ENCODE measurements around the gene FHL1. TPM values are rescaled to one million over a fixed set of nuclear protein-coding genes. Genes with fewer than 3 reads are reported as not detected.

FHL1 gene
- total and polyA plus RNA-seq, 2 of the 4 experiments (the other 2 are of a cell fraction), result 69.4 to 72.9 TPM

GRCh38 chrX:136198010-136198409, 50.7 kb downstream of the FHL1 start:
- Histone ChIP-seq H3K9me1 (ENCODE audit: insufficient read depth, low read length) (peaks cover 6% of the 10 kb centered on the region; the same call in 1 of the 2 replicates), H2BK20ac (ENCODE audit: low read depth, low read length) (no peak overlapping the region), H3K56ac (ENCODE audit: extremely low read depth, insufficient read depth, low read length) (no peak overlapping the region), H2BK120ac (ENCODE audit: low read depth, low read length) (no peak overlapping the region), H3K9ac (ENCODE audit: low read depth, low read length) (no peak overlapping the region), H4K5ac (ENCODE audit: low read depth, low read length) (no peak overlapping the region), H3K27ac (ENCODE audit: insufficient read depth, low read length) (no peak overlapping the region), H3K9me3 (ENCODE audit: control insufficient read depth, insufficient read depth, low read length) (no peaks in the 10 kb centered on the region), H3K18ac (ENCODE audit: low read depth, low read length) (no peak overlapping the region), H2BK15ac (ENCODE audit: low read depth, low read length) (no peak overlapping the region), H4K91ac (ENCODE audit: insufficient read depth, low read depth, low read length) (no peak overlapping the region), H4K20me1 (ENCODE audit: insufficient read depth, low read length) (no peaks in the 10 kb centered on the region), H2AK9ac (replicated peaks; ENCODE audit: low read depth, low read length, poor library complexity) (no peak overlapping the region), H3K14ac (replicated peaks; ENCODE audit: low read depth, low read length) (no peak overlapping the region), H2BK5ac (ENCODE audit: low read depth, low read length, poor library complexity, severe bottlenecking) (no peak overlapping the region), H3K4ac (ENCODE audit: low read depth, low read length) (no peak overlapping the region), H3K4me3 (ENCODE audit: insufficient read depth, low read depth, low read length) (no peak overlapping the region), H3K4me1 (ENCODE audit: control insufficient read depth, insufficient read depth, low read length) (peaks cover 9% of the 10 kb centered on the region), H3K27me3 (ENCODE audit: control insufficient read depth, insufficient read depth, low read length) (peaks cover 3% of the 10 kb centered on the region), H3K4me2 (ENCODE audit: low read depth, low read length) (no peak overlapping the region), H2AFZ (replicated peaks; ENCODE audit: low read length, poor library complexity) (no peak overlapping the region), H3K23ac (ENCODE audit: low read depth, low read length) (no peak overlapping the region), H3K36me3 (ENCODE audit: control insufficient read depth, insufficient read depth, low read length) (no peaks in the 10 kb centered on the region), H2AK5ac (ENCODE audit: low read depth, low read length) (no peak overlapping the region), H3K79me1 (ENCODE audit: low read depth in 1 of 2, low read length in 2 of 2) (peaks cover 10 to 12% of the 10 kb centered on the region in 2 experiments; a peak in 3 of 4 replicates), H4K8ac (ENCODE audit: low read depth in 2 of 2, low read length in 2 of 2) (no peak overlapping the region)
- ATAC-seq (ENCODE audit: low read depth) (no peak), DNase-seq (no peak)
- POLR2A ChIA-PET (ENCODE audit: unreplicated experiment), result no interaction called here
- CTCF ChIA-PET, result interaction anchor here (0.7 kb wide), 1 partner anchor 1159 kb away, joined by 3 read pairs; no protein-coding TSS in a partner anchor
- intact Hi-C loops (cut with micrococcal nuclease), result no loop called here
- TF ChIP-seq USF2 (IDR thresholded peaks at IDR 0.05; ENCODE audit: low read depth, low read length), result no peak
- no peak for TF ChIP-seq BHLHE40 (IDR thresholded peaks at IDR 0.05; ENCODE audit: low read depth, low read length)
- no peak for TF ChIP-seq ELK1 (IDR thresholded peaks at IDR 0.05; ENCODE audit: borderline replicate concordance, low read depth, low read length)
- no peak for TF ChIP-seq POLR2A (IDR thresholded peaks at IDR 0.05; ENCODE audit: low read depth, low read length)
- no peak for TF ChIP-seq MAZ (IDR thresholded peaks at IDR 0.05; ENCODE audit: borderline replicate concordance, low read depth, low read length)
- TF ChIP-seq RFX5 (IDR thresholded peaks at IDR 0.05; ENCODE audit: low read depth, low read length), result no peak
- TF ChIP-seq NFE2L2 (IDR thresholded peaks at IDR 0.05; ENCODE audit: low read depth, low read length), result no peak
- no peak for TF ChIP-seq MAFK (IDR thresholded peaks at IDR 0.05; ENCODE audit: low read depth, low read length)
- no peak for TF ChIP-seq MXI1 (IDR thresholded peaks at IDR 0.05; ENCODE audit: borderline replicate concordance, low read depth, low read length)
- dilution Hi-C loops (cut with HindIII; ENCODE audit: low sequenced_read_pairs, unreplicated experiment), result no loop called here
- BruUV-seq (replicated peaks), result no TSS peak
- in situ Hi-C loops (cut with MboI; ENCODE audit: low sequenced_read_pairs), result no loop called here
